ENCODE results near the gene TPRG1L. TPM values are rescaled to one million over a fixed set of nuclear protein-coding genes. Genes with fewer than 3 reads are reported as not detected.

Gene TPRG1L
- total and polyA plus RNA-seq, 10 donors = 19.9 to 45.9 (median 31.5) TPM

- H3K4me1 ChIP-seq = peaks cover 0 to 79% (median 35%) of the 10 kb centered on the region in 6 donors
- no peak overlapping the region for H3K4me3 ChIP-seq
- no peak for TF ChIP-seq POLR2A (IDR thresholded peaks at IDR 0.05)
- no peak for TF ChIP-seq CTCF (IDR thresholded peaks at IDR 0.05 in 8 of 11, conservative IDR thresholded peaks at IDR 0.05 in 3 of 11)
- no peak for TF ChIP-seq POLR2AphosphoS5 (IDR thresholded peaks at IDR 0.05)
- no peaks in the 10 kb centered on the region for H3K36me3 ChIP-seq
- 85 to 94% (median 91%) methylated on average over 15 of the region's 15 CpGs for WGBS, 5 donors
- no peak overlapping the region for H3K27ac ChIP-seq
- DNase-seq = peak; percentile 73
- peaks cover 0 to 38% (median 0%) of the 10 kb centered on the region in 7 donors for H3K27me3 ChIP-seq (replicated peaks in 1 of 7)
- intact Hi-C loops (cut with DNase I; ENCODE audit: low total_unique reads) = no loop called here
- no peaks in the 10 kb centered on the region for H3K9me3 ChIP-seq
These were observed 46.0 kb downstream of the TPRG1L start for GRCh38 chr1:3670823-3671265.

GRCh38 chr1:3671371-3672180, 46.8 kb downstream of the TPRG1L start:
- H3K4me1 ChIP-seq = peaks cover 0 to 79% (median 33%) of the 10 kb centered on the region in 6 donors
- no peak overlapping the region for H3K4me3 ChIP-seq
- TF ChIP-seq POLR2AphosphoS5 (IDR thresholded peaks at IDR 0.05) (no peak), POLR2A (IDR thresholded peaks at IDR 0.05) (no peak), CTCF (IDR thresholded peaks at IDR 0.05 in 8 of 11, conservative IDR thresholded peaks at IDR 0.05 in 3 of 11) (no peak)
- DNase-seq = peak; percentile 70
- no peaks in the 10 kb centered on the region for H3K36me3 ChIP-seq
- H3K27me3 ChIP-seq (replicated peaks in 1 of 7) = peaks cover 0 to 38% (median 0%) of the 10 kb centered on the region in 7 donors
- WGBS, 5 donors = 61 to 80% (median 73%) methylated on average over 21 to 29 of the region's 29 CpGs
- intact Hi-C loops (cut with DNase I; ENCODE audit: low total_unique reads) = no loop called here
- H3K9me3 ChIP-seq = no peaks in the 10 kb centered on the region
- H3K27ac ChIP-seq = no peak overlapping the region

GRCh38 chr1:3672231-3672970, 47.6 kb downstream of the TPRG1L start:
- 69 to 74% (median 71%) methylated on average over 21 of the region's 21 CpGs for WGBS, 5 donors
- Histone ChIP-seq H3K27me3 (replicated peaks in 1 of 7) (peaks cover 0 to 38% (median 0%) of the 10 kb centered on the region in 7 donors), H3K4me1 (peaks cover 0 to 79% (median 34%) of the 10 kb centered on the region in 6 donors), H3K27ac (peak overlapping the region in 3 of 8 donors; percentile 45 to 65 (median 62)), H3K9me3 (no peaks in the 10 kb centered on the region), H3K4me3 (peak overlapping the region in 2 of 8 donors; percentile 13 to 57), H3K36me3 (no peaks in the 10 kb centered on the region)
- peak; percentile 74 for DNase-seq
- no peak for TF ChIP-seq CTCF (IDR thresholded peaks at IDR 0.05 in 8 of 11, conservative IDR thresholded peaks at IDR 0.05 in 3 of 11)
- no peak for TF ChIP-seq POLR2A (IDR thresholded peaks at IDR 0.05)
- no peak for TF ChIP-seq POLR2AphosphoS5 (IDR thresholded peaks at IDR 0.05)
- intact Hi-C loops (cut with DNase I; ENCODE audit: low total_unique reads) = no loop called here

Data from spleen (tissue), 11 donors.